Fibroblast of the aortic adventitia (primary cell): Measurements from ENCODE around the gene SPINT2. TPM values are rescaled to one million over a fixed set of nuclear protein-coding genes. Genes with fewer than 3 reads are reported as not detected.

ENCODE experiments used
- DNase-seq: peaks from one replicate; pipeline ENCODE4 v3.0.0-alpha.2; 2010; ENCODE audit warnings: low read depth
- H3K4me3 ChIP-seq: 2 replicates; pipeline ENCODE4 v1.5.1; 2011; ENCODE audit warnings: low read depth, mild to moderate bottlenecking, control low read depth, low read length, moderate library complexity
- CTCF ChIP-seq: IDR thresholded peaks from 2 replicates; pipeline ENCODE4 v1.5.1; 2011; ENCODE audit warnings: mild to moderate bottlenecking, low read length, control low read depth, inconsistent platforms; ENCODE audit not compliant: insufficient read depth
- total RNA-seq: library from RNA; depleted of rRNA; stranded (reverse); fragments of >200 nt; gene quantifications from 2 replicates; pipeline ENCODE4 v1.2.3, GENCODE V29; 2012; ENCODE audit warnings: low replicate concordance

The SPINT2 gene
- total RNA-seq, 1 donor = 13.5 TPM

- no peak for DNase-seq
- no peak overlapping the region for H3K4me3 ChIP-seq
- no peak for TF ChIP-seq CTCF
Observed at GRCh38 chr19:38268539-38268938, 4.2 kb downstream of the SPINT2 start.

DNA sequence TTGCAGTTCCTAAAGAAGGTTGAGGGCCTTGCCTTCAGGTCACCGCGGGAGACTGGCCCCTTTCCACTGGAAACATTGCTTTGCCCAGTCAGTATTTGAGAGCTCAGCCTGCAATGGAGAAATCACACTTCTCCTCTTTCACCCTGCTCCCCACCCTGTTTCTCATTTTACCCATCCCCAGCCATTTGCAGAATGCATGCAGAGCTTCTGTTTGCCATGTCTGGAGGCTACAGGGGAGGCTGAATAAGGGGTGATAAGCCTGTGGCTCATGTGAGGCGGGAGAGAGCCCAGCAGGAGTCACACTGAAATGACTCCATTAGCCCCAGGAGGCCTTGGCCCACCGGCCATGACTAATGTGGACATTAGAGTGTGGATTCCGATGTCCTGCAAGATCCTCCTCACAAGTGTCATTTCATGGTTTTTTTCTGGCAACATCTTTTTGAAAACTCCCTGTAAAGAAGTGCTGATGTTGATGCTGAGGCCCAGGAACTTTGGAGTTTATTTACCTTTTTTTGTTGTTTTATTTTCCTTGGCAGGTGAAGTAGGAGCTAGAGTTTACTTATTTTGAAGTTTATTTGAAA, 6.3 kb downstream of the SPINT2 start:
- TF ChIP-seq CTCF = no peak
- DNase-seq = no peak

DNA sequence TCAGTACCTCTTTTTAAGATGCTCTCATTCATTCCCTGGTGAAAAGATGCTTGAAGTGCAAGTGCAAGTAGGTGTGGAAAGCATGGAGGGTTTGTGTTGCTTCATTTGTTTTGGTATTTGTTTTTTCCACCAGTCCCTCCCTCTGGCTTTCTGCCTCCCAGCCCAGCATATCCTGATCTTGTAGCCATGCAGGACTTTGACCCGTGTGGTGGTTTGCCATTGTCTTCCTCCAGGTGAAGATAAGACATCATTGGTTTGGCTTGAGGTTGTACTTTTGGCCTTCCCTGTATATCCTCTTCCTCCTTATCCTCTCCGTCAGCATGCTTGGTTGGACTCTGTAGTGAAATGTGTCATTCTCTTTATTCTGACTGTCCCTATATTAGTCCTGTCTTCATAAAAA, 9.1 kb downstream of the SPINT2 start:
- TF ChIP-seq CTCF = no peak
- DNase-seq = no peak
- H3K4me3 ChIP-seq = no peak overlapping the region

More for the DNA sequence above, 6.3 kb downstream of the SPINT2 start:
- no peak overlapping the region for H3K4me3 ChIP-seq

DNA sequence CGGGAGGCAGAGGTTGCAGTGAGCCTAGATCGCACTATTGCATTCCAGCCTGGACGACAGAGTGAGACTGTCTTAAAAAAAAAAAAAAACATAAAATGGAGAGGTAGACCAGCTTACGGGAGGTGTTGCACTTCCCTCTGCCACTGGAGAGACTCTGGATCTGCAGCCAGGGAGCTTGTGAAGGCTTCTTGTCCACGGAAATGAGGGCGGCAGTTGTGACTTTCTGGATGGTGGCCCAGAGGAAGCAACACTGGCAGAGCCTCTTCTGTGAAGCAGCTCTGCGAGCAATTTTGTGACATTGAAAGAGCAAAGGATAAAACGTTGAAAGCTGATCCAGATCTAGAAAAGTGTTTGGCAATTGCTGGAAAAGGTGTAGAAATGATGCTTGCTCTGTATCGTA, 10.4 kb downstream of the SPINT2 start:
- no peak overlapping the region for H3K4me3 ChIP-seq
- DNase-seq = no peak
- no peak for TF ChIP-seq CTCF

GRCh38 chr19:38276942-38277517, 12.7 kb downstream of the SPINT2 start:
- TF ChIP-seq CTCF = no peak
- H3K4me3 ChIP-seq = no peak overlapping the region
- no peak for DNase-seq

GRCh38 chr19:38277549-38277948, 13.2 kb downstream of the SPINT2 start:
- no peak overlapping the region for H3K4me3 ChIP-seq
- no peak for DNase-seq
- no peak for TF ChIP-seq CTCF
